GM21423 (cell line): Measurements from ENCODE around the gene P3H3.

ENCODE experiments used
- ATAC-seq: cut with Tn5 transposase; IDR thresholded peaks from one replicate; pipeline ENCODE4 v1.9.1; 2021; ENCODE audit warnings: mild to moderate bottlenecking, moderate library complexity; ENCODE audit not compliant: unreplicated experiment

Gene P3H3

DNA sequence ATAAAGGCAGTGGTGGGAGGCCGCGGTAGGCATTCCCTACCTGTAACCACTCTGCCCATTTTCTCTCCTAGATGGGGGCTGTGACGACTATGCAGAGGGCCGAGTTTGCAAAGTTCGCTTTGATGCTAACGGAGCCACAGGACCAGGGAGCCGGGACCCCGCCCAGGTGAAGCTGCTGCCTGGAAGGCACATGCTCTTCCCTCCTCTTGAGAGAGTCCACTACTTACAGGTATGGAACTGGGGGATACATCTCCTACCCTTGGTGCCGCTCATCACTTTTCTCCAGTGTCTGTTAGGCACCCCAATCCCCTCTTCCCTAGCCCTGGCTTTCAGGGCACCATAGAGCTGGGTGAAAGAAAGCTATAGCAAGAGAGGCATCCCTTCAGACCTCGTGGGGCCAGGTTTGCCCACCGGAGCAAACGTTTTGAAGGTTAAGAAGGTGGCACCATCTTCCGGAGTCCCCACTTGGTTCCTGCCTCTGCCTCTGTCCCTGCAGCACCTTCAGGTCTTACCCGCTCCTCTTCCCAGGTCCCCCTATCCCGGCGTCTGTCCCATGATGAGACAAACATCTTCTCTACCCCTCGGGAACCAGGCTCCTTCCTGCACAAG, 2.0 kb upstream of the P3H3 start:
- no peak for ATAC-seq

DNA sequence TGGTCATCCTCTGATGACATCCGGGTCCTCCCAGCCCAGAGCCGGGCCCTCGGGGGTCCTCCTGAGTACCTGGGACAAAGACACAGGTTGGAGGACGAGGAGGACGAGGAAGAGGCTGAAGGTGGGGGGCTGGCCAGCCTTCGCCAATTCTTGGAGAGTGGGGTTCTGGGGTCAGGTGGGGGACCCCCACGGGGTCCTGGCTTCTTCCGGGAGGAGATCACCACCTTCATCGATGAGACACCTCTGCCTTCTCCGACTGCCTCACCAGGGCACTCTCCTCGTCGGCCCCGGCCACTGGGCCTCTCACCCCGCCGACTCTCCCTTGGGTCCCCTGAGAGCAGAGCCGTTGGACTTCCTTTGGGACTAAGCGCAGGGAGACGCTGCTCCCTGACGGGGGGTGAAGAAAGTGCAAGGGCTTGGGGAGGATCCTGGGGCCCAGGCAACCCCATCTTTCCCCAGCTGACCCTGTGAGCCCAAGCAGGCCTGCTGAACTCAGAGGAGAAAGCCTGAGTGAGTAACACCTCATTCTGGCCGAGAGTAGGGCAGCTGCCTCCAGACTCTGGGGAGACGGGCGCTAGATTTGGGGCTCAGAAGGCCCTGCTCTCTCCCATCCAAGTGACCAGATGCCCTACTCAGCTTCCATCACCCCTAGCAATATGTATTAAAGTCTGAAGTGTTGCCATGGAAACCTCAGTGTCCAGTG, 1.3 kb upstream of the P3H3 start:
- ATAC-seq = no peak

DNA sequence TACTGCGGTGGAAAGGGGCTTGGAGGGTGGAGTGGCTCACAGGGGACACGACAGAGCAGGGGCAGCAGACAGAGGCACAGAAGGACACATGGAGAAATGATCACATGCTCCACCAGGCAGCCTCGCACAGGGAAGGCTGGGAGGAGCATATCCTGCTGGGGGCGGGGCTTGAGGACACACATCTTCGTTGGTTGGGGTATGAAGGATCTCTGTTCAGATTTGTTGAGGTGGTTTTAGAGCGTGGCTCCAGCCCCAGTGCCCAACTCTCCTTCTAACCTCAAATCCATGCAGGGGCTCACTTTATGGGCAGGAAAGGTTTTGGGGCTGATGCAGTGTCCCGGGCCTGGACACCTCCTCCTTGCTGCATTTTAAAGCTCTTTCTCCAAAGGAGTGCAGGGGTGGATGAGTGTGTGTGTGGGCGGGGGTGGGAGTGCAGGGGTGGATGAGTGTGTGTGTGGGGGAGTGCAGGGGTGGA, 733 bp upstream of the P3H3 start:
- no peak for ATAC-seq

DNA sequence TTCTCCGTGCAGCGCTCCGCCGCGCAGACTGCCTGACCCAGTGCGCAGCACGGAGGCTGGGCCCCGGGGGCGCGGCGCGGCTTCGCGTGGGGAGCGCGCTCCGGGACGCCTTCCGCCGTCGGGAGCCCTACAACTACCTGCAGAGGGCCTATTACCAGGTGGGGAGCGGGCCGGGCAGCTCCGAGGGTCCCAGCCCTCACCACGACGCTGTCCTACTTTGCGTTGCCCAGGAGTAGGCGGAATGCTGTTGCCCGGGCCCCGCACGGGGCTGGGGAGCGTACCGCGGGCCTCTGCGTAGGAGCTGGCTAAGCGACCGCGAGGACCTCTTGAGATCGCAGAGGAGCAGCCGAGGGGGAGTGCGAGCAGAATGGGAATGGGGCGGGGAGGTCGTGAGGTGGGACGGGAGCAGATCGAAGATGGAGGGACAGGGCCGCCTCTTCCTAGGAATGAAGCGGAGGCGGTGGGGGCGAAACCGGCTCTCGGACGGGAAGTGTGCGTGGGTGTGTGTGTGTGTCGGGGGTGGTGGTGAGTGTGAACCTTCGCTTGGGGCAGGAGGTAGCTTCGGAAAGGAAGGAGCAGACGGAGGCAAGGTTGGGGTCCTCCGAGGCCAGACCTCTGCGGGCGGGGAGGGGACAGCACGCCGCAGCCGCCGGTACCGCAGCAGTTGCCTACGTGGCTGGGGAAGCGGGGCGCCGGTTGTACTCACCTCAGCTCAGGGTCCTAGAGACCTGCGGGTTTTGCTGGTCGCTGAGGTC, 751 bp downstream of the P3H3 start:
- no peak for ATAC-seq

DNA sequence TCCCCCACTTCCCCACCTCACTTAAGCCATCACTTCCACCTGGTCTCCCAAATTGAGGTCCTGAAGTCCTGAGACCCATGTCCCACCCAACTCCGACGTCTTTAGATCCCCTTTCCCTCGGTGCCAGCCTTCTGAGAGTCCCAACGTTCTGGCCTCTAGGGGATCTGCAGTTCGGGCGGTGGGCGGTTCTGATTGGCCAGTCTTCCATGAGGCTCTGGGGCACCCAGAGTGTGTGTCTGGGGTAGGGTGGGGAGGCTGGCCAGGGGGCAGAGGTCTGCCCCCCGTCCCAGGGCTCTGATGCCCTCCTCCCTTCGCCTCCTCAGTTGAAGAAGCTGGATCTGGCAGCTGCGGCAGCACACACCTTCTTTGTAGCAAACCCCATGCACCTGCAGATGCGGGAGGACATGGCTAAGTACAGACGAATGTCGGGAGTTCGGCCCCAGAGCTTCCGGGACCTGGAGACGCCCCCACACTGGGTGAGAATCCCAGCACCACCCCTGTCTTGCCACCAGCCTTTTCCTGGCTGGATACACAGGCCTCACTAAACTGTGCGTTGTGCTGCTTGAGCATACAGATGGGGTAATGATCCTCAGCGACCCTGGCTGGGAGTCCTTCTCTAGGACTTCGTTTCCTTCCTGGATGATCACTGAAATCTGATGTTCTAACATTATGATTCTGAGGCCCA, 1.5 kb downstream of the P3H3 start:
- no peak for ATAC-seq

DNA sequence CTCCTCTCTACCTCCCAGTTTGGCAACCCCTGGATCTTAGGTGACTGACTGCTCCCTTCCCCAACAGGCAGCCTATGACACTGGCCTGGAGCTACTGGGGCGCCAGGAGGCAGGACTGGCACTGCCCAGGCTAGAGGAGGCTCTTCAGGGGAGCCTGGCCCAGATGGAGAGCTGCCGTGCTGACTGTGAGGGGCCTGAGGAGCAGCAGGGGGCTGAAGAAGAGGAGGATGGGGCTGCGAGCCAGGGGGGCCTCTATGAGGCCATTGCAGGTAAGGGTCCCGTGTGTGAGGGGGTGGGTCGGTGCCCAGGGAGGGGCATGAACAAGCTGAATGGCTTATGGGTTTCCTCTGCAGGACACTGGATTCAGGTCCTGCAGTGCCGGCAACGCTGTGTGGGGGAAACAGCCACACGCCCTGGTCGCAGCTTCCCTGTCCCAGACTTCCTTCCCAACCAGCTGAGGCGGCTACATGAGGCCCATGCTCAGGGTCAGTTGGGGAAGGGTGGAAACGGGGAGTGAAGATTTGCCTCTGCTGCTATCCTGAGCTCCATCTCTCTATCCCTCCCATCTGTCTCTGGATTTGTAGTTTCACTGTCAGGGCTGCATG, 2.2 kb downstream of the P3H3 start:
- no peak for ATAC-seq

DNA sequence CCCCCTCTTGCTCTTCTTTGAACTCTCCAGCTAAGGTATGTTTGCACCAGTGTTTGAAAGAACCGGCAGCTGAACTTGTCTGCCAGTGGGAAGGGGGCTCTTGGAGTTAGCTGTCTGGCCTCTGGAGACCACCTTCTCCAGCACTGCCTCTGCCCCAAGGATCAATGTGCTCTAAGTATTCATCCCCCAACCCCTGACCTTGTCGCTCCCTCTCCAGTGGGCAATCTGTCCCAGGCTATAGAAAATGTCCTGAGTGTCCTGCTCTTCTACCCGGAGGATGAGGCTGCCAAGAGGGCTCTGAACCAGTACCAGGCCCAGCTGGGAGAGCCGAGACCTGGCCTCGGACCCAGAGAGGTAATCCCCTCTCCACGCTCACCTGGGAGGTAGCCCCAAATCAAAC, 2.8 kb downstream of the P3H3 start:
- ATAC-seq = no peak

DNA sequence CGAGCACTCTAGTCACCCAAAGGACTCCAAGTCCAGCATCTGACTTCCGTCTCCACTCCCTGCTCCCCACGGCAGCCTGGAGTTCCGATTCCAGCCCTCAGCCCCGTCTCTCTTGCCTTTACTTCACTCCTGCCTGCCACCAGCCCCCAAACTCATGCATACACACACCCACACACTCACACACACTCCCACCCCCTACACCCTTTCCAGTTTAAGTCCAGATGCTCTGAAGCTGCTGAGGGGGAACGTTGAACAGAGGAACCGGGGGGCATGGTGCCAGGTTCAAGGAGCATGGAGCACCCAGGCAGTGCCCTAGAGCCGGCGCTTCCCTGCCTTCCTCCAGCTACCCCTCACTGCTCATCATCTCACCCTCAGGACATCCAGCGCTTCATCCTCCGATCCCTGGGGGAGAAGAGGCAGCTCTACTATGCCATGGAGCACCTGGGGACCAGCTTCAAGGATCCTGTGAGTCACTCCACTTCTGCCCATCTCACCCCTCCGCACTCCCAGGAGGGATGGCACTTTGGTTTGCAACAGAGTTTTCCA, 3.3 kb downstream of the P3H3 start:
- ATAC-seq = no peak

DNA sequence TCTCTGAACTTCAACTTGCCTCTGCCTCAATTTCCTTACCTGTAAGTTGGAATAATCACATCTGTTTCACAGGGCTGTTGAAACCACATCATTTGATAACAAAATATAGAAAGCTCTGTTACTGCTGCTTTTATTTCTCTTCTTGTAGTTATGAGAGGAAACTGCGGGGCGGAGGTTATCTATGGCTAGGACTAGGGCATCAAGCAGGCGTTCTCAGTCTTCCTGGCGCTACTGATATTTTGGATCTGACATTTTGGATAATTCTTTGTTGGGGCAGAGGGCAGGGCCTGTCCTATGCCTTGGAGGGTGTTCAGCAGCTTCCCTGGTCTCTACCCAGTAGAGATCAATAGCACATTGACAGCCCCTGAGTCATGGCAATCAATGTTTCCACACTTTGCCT, 3.9 kb downstream of the P3H3 start:
- ATAC-seq = no peak

DNA sequence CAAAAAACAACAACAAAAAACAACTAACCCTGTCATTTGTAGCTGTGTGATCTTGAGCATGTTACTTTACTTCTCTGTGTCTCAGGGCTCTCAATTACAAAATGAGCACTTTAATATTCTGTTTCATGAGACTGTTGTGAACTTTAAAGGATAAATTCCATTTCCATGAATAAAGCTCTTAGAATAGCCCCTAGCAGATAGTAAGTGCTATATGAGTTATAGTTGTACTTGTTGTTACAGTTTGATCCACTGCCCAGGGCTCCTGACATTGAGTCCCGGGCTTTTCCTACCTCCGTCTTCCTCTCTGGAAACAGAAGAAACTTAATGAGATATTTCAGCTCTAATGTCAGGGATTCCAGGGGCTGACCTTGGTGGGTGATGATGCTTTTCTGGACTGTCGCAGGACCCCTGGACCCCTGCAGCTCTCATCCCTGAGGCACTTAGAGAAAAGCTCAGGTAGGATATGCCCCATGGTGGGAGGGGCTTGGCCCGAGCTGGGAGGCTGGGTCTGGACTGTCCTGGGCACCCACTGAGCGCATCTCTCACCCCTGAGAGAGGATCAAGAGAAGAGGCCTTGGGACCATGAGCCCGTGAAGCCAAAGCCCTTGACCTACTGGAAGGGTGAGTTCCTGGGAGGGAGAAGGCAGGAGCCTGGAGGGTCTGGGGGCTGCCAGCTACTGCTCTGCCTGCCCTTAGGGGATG, 5.1 kb downstream of the P3H3 start:
- no peak for ATAC-seq

DNA sequence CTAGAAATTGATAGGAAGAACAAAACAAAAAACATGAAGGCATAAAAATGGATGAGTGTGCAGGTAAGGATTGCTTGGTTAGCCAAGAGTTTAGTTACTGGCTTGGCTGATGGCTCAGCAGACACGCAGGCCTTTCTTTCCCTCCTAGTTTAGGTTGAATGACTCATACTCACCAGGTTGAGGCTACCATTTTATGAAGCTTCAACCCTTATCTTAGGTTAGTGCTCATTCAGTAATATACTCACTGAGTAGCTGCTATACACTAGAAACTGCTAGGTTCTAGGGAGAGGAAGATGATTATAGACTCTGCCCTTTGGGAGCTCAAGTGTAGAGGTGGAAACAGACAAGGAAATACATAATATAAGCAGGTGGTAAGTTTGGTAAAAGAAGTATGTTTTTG, 6.0 kb downstream of the P3H3 start:
- ATAC-seq = no peak

DNA sequence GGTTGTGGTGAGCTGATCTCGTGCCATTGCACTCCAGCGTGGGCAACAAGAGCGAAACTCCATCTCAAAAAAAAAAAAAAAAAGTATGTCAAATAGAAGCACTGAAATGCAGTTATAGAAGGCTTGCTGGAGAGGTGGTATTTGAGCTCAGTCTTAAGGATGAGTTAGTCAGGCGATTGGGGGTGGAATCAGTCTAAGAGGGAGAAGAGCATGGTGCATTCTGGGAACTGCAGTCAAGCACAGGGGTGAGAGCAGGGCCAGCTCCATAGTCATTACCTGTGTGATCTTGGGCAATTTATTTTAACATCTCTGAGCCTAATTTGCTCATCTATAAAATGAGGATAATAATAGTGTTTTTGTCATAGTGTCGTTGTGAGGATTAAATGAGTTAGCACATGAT, 6.7 kb downstream of the P3H3 start:
- ATAC-seq = no peak

DNA sequence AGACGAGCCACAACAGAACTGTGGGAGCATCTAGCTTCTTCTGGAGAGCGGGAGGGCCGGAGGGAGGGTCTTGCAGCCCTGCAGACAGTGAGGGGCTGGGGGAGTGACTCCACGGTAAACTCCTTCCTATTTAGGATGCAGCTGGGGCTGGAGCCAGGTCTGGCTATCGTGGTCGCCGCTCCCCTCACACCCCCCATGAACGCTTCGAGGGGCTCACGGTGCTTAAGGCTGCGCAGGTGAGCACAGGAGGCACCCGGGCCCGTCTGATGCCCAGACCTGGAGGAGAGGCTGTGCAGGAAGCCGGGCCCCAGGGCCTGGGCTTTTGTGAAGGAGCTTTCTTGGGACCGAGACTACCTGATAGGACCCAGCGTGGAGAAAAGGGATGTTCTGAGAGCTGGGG, 8.6 kb downstream of the P3H3 start:
- no peak for ATAC-seq

DNA sequence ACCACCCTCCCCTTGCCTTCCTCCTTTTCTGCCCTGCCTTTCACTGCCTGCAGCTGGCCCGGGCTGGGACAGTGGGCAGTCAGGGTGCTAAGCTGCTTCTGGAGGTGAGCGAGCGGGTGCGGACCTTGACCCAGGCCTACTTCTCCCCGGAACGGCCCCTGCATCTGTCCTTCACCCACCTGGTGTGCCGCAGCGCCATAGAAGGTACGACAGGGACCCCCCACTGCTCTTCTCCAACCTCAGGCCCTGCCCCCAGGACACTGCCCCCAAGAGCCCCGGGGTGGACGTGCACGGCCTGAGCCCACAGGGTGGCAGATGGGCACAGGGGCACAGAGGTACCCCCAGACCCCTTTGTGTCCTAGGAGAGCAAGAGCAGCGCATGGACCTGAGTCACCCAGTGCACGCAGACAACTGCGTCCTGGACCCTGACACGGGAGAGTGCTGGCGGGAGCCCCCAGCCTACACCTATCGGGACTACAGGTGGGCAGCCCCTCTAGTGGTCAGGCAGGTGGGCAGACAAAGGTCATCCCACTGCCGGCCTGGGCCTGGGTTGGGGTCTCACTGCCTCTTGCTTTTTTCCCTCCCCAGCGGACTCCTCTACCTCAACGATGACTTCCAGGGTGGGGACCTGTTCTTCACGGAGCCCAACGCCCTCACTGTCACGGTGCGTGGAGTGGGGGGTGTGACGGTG, 9.3 kb downstream of the P3H3 start:
- ATAC-seq = no peak

DNA sequence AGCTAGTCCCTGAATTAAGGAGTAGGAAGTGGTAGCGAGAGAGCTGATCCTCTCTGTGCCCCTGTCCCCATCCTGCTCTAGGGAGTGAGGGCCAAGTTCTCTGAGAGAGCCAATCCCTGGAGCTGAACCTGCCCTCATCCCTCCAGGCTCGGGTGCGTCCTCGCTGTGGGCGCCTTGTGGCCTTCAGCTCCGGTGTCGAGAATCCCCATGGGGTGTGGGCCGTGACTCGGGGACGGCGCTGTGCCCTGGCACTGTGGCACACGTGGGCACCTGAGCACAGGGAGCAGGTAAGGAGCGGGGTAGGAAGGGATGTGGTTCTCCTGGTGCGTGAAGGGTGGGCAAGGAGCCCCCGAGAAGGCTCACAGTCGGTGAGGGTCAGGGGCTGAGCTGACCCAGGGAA, 10.6 kb downstream of the P3H3 start:
- ATAC-seq = no peak

DNA sequence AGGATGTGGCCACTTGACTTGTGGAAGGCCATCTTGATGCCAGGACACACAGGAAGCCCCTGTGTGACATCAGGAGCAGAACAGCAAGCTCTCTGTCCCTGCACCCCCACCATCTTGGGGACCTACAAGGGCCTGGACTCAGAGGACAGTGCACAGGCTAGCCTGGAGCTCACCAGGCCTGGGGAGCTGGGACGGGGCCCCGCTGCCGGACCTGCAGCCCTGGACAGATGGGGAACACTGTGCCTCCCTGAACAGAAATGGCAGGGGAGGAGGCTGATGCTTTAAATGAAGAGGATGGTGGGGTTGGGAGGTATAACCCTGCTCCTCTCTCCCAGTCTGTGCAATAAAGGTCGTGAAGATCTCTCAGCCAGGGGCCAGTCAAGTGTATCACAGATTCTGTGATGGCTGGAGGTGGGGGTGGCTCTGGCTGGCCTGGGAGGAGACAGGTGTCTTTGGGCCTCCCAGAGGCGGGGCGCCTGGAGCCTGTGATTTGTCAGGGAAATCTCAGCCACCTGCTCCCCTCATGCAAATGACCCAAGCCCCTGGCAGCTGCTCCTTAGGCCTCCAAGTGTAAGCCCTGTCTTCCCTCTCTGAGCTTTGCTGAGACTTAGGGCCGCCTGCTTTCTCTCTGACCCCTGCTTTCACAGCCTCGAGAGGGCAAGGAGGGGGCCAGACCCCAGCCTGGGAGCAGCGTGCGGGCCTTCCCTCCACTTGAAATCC, 11.4 kb downstream of the P3H3 start:
- ATAC-seq = peak; percentile 62

DNA sequence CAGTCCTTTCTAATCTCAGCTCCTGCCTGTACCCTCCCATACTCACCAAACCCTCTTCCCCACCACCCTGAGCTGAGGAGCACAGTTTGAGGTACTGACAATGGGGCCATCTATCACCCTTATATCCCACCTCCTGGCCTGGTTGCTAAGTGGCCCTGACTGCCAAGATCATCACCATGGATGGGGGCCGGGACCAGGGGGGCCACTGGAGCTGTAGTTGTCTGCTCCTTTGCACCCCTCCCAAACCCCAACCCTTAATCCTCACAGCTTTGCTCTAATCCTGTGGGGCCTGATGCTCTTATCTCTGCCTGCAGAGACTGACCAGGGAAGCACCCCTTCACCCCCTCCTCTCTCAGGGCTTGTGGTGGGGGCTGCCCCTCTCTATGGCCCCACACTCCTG, 12.1 kb downstream of the P3H3 start:
- no peak for ATAC-seq

DNA sequence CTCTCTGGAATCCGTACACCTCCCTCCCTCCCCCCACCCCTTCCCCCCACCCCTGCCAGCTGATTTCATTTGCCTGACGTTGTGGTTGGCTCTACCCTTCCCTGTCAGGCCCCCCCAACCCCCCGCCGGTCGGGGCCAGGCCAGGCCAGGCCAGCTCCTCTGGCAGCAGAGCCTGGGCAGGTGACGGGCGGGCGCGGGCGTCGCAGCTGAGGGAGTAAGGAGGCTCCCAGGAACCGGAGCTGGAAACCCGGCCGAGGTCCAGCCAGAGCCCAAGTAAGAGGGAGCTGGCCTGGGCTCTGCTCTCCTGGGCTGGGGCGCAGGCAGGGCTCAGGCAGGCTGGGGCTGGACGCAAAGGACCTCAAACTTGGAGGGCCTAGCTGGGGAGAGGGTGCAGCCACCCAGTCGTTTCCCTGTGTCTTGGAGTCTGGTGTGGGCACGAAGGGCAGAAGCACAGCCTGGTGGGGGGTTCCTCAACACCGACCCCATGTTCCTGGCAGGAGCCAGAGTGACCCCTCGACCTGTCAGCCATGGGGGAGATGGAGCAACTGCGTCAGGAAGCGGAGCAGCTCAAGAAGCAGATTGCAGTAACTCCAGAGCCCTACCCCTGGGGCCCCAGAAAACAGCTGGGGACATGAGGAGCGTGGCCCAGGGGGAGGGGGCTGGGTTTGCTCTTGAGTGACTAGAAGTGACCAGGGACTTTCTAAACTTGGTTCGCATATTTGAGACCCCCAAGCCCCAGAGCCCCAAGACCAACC, 12.7 kb downstream of the P3H3 start, which contains the start of gene GNB3:
Gene GNB3 (plus strand): TSS at position 165 of the 755 bp plus-strand sequence. CDS start 363 bp downstream, at position 528.
- ATAC-seq = no peak
